ENCODE results near the gene TOX3. TPM values are rescaled to one million over a fixed set of nuclear protein-coding genes. Genes with fewer than 3 reads are reported as not detected.

TOX3 gene
- total and polyA plus RNA-seq, 2 of the 8 experiments (the other 6 are each of a cell fraction or from before 2014, with no cell fraction given): 16.7 to 31.2 TPM

- no peak overlapping the region for H2AK5ac ChIP-seq (ENCODE audit: low read depth, low read length)
- peaks cover 2 to 12% (median 5%) of the 10 kb centered on the region in 4 experiments; a peak in 3 of 7 replicates for H3K4me1 ChIP-seq (replicated peaks in 1 of 4; ENCODE audit: control insufficient read depth in 3 of 4, insufficient read depth in 4 of 4, low read length in 3 of 4)
- no peak overlapping the region for H3K23ac ChIP-seq (ENCODE audit: insufficient read length)
- no peak overlapping the region for H4K91ac ChIP-seq (replicated peaks; ENCODE audit: insufficient read length, low read length)
- H2BK15ac ChIP-seq (ENCODE audit: low read length): no peak overlapping the region
- no peak for TF ChIP-seq RFX5 (IDR thresholded peaks at IDR 0.05; ENCODE audit: borderline replicate concordance, low read depth, low read length)
- no peak for TF ChIP-seq EZH2 (IDR thresholded peaks at IDR 0.05; ENCODE audit: low read depth, low read length, severe bottlenecking)
- TF ChIP-seq SIX5 (IDR thresholded peaks at IDR 0.05; ENCODE audit: low read depth, low read length): no peak
- TF ChIP-seq SAP30 (IDR thresholded peaks at IDR 0.05; ENCODE audit: insufficient read depth, insufficient replicate concordance, low read length): no peak
- no peak for TF ChIP-seq CTBP2 (IDR thresholded peaks at IDR 0.05; ENCODE audit: borderline replicate concordance, insufficient read depth, insufficient read length, low read length)
- no peak for TF ChIP-seq SP2 (IDR thresholded peaks at IDR 0.05; ENCODE audit: low read length)
- no peak overlapping the region for H4K5ac ChIP-seq (ENCODE audit: insufficient read length, low read depth, low read length)
- H3K79me1 ChIP-seq (ENCODE audit: low read depth, low read length): peaks cover 3% of the 10 kb centered on the region; the same call in 1 of the 2 replicates
- H3K18ac ChIP-seq (ENCODE audit: extremely low read depth, low read length): no peak overlapping the region
- no peak overlapping the region for H3K56ac ChIP-seq (replicated peaks; ENCODE audit: insufficient read length, low read depth, low read length)
- H3K9ac ChIP-seq (replicated peaks in 1 of 4; ENCODE audit: extremely low read depth in 1 of 4, low read depth in 3 of 4, low read length in 3 of 4): no peak overlapping the region
- no peak overlapping the region for H3K4me3 ChIP-seq (ENCODE audit: extremely low read depth in 1 of 4, insufficient read depth in 2 of 4, low read depth in 3 of 4, low read length in 4 of 4)
- no peak overlapping the region for H3K4ac ChIP-seq (replicated peaks; ENCODE audit: insufficient read length, low read depth, low read length)
- H3K36me3 ChIP-seq (ENCODE audit: control insufficient read depth in 2 of 4, insufficient read depth in 4 of 4, low read length in 3 of 4): peaks cover 0 to 7% (median 0%) of the 10 kb centered on the region in 4 experiments; a peak in 2 of 8 replicates
- no peak overlapping the region for H3K4me2 ChIP-seq (ENCODE audit: insufficient read depth in 1 of 2, low read depth in 2 of 2, low read length in 2 of 2)
- WGBS, 2 experiments (ENCODE audit: extremely low coverage in 1 of 2, insufficient coverage in 1 of 2, insufficient read length in 1 of 2, insufficient replicate concordance in 2 of 2, low coverage in 1 of 2, low lambda C conversion rate in 2 of 2, missing lambda C conversion rate in 1 of 2): 86% methylated on average over 4 of the region's 4 CpGs; no CpG with 5 or more reads in 1 of the 2 experiments
- H4K8ac ChIP-seq (ENCODE audit: extremely low read depth, insufficient read depth, low read length): no peak overlapping the region
- no peaks in the 10 kb centered on the region for H3K23me2 ChIP-seq (ENCODE audit: low read depth, low read length)
- no peak overlapping the region for H3K27ac ChIP-seq (ENCODE audit: low read depth, low read length)
- CTCF ChIA-PET (ENCODE audit: partially characterized antibody): interaction anchor here (0.6 kb wide), 1 partner anchor 1271 kb away, joined by 3 read pairs; no protein-coding TSS in a partner anchor
- no peaks in the 10 kb centered on the region for H3K27me3 ChIP-seq (replicated peaks in 1 of 4; ENCODE audit: control insufficient read depth in 3 of 4, extremely low read depth in 1 of 4, insufficient read depth in 3 of 4, low read length in 3 of 4)
- no peak overlapping the region for H2BK120ac ChIP-seq (replicated peaks; ENCODE audit: low read depth, low read length)
- H2BK20ac ChIP-seq (ENCODE audit: low read length): no peak overlapping the region
- POLR2A ChIA-PET (ENCODE audit: partially characterized antibody): no interaction called here
- FAIRE-seq (no peak), DNase-seq (ENCODE audit: low read depth in 1 of 2, low spot score in 2 of 2) (no peak)
- no peak overlapping the region for H2BK12ac ChIP-seq (ENCODE audit: low read depth, low read length)
- no peak overlapping the region for H2AFZ ChIP-seq (ENCODE audit: low read length)
- H3K79me2 ChIP-seq (ENCODE audit: control insufficient read depth in 1 of 2, insufficient read depth in 2 of 2, low read length in 2 of 2): peaks cover 0 to 61% of the 10 kb centered on the region in 2 experiments; a peak in 3 of 4 replicates
- no peak overlapping the region for H2BK5ac ChIP-seq (ENCODE audit: low read depth, low read length)
- H4K20me1 ChIP-seq (replicated peaks in 1 of 2; ENCODE audit: control insufficient read depth in 1 of 2, insufficient read depth in 2 of 2, low read length in 2 of 2): peaks cover 0 to 2% of the 10 kb centered on the region in 2 experiments
- H3K14ac ChIP-seq (ENCODE audit: insufficient read length): no peak overlapping the region
- H3K9me3 ChIP-seq (ENCODE audit: insufficient read depth in 2 of 2, low read depth in 1 of 2, low read length in 1 of 2): no peaks in the 10 kb centered on the region
Observed at GRCh38 chr16:52474679-52475078, 72.3 kb downstream of the TOX3 start.

Data from H1 (cell line).